ENCODE results near the gene CHTF18.

DNA sequence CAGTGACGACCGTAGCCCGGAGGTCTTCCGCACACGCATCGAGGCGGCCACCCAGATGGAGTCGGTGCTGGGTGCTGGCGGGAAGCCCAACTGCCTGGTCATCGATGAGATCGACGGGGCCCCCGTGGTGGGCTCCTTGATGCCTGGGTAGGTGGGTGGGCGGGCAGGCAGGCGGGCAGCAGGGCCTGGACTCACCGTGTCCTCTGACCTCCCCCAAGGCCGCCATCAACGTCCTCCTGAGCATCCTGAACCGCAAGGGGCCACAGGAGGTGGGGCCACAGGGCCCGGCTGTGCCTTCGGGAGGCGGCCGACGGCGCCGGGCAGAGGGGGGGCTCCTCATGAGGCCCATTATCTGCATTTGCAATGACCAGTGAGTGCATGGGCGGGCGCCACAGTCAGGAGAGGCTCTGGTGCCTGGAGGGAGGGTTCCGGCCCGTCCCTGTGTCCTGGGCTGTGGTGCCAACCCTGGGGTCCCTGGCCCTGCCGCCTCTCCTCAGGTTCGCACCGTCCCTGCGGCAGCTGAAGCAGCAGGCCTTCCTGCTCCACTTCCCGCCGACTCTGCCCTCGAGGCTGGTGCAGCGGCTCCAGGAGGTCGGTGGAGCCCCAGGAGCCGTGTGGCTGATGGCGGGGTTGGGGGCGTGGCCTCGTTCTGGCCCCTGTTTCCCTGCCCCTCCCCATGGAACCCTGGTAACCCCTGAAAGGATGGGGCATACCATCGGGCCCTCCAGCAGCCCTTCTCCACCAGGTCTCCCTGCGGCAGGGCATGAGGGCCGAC lies 4.0 kb downstream of the CHTF18 start:
- TF ChIP-seq CTCF (IDR thresholded peaks at IDR 0.05) (no peak), POLR2A (IDR thresholded peaks at IDR 0.05) (no peak)
